ENCODE measurements around the gene UNC5C. TPM values are rescaled to one million over a fixed set of nuclear protein-coding genes. Genes with fewer than 3 reads are reported as not detected.

Gene UNC5C
- total RNA-seq, 1 experiment from 2014 or later, result not detected

DNA sequence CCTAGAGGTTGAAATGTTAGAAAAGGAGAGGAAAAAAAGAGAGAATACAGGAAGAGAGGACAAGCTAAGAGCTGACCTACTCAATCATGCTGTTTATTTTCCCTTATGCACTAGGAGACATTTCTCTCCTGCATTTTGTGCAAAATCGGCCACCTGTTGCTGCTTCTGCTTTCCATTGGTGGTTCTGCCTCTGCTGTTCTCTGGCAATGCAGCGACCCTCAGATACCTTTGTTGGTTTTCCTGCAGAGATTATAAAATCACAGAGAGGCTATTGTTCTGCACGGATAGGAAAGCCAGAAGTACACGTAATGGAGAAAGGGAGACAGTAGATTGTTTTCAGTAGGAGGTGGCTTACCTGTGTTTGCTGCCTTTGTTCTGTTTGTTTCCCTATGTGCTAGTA is 108.9 kb downstream of the UNC5C start:
- Mint-ChIP-seq H3K4me1 (ENCODE audit: insufficient read depth, unreplicated experiment) (no peaks in the 10 kb centered on the region), H3K4me3 (ENCODE audit: unreplicated experiment) (no peak overlapping the region), H3K27me3 (ENCODE audit: insufficient read depth, unreplicated experiment) (no peaks in the 10 kb centered on the region), H3K36me3 (ENCODE audit: insufficient read depth, unreplicated experiment) (no peaks in the 10 kb centered on the region), H3K27ac (ENCODE audit: low read depth, unreplicated experiment) (no peak overlapping the region), H3K9me3 (ENCODE audit: unreplicated experiment) (no peaks in the 10 kb centered on the region)
- intact Hi-C loops (cut with micrococcal nuclease), result no loop called here
- BruUV-seq (replicated peaks), result no TSS peak
- no peak for DNase-seq (ENCODE audit: unreplicated experiment)
- ChIA-PET CTCF (no interaction called here), POLR2A (no interaction called here)
- TF ChIP-seq, protein P1, sequence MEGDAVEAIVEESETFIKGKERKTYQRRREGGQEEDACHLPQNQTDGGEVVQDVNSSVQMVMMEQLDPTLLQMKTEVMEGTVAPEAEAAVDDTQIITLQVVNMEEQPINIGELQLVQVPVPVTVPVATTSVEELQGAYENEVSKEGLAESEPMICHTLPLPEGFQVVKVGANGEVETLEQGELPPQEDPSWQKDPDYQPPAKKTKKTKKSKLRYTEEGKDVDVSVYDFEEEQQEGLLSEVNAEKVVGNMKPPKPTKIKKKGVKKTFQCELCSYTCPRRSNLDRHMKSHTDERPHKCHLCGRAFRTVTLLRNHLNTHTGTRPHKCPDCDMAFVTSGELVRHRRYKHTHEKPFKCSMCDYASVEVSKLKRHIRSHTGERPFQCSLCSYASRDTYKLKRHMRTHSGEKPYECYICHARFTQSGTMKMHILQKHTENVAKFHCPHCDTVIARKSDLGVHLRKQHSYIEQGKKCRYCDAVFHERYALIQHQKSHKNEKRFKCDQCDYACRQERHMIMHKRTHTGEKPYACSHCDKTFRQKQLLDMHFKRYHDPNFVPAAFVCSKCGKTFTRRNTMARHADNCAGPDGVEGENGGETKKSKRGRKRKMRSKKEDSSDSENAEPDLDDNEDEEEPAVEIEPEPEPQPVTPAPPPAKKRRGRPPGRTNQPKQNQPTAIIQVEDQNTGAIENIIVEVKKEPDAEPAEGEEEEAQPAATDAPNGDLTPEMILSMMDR (IDR thresholded peaks at IDR 0.05; ENCODE audit: unreplicated experiment), result no peak

DNA sequence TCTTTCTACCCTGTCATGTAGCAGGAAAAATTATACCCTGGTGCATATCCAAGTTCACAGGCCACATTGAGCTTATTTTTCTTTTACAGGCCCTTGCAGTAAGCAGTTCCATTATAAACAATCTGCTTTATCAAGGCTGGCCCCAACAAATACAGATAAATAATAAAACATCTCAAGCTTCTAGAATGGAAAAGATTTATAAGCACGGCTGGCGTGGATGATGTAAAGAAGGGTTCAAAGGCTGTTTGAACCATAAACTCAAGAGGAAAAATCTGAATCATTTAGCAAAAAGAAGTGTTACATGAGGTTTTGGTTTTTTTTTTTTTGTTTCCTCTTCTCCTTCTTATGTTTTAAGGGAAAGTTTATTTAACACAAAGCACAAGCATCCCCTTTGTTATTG is 109.7 kb downstream of the UNC5C start:
- CTCF ChIA-PET, result interaction anchor here (0.6 to 1.5 kb wide), 2 partner anchors 8 to 198 kb away, joined by 3 read pairs; no protein-coding TSS in a partner anchor

DNA sequence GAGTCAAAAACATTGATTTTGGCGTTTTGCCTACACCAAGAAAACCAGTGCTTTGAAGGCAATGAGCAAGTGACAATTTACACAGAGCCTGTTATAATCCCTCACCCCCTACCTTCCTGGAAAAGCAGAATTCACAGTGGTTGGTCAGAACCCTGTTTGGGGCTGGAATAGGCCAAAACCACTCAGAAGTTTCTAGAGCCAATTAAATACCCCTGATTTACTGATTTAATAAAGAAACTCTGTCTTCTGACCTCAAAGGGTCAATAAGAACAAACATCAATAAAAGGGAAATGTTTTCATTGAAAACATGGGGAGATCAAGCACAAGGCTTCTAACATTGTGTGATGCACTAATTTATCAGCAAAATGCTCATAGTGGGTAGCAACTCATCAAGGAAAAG is 116.3 kb downstream of the UNC5C start:
- ChIA-PET CTCF (no interaction called here), POLR2A (no interaction called here)
- no peak for DNase-seq (ENCODE audit: unreplicated experiment)
- H3K4me3 Mint-ChIP-seq (ENCODE audit: unreplicated experiment), result no peak overlapping the region
- H3K9me3 Mint-ChIP-seq (ENCODE audit: unreplicated experiment), result no peaks in the 10 kb centered on the region
- no peaks in the 10 kb centered on the region for H3K27me3 Mint-ChIP-seq (ENCODE audit: insufficient read depth, unreplicated experiment)
- H3K4me1 Mint-ChIP-seq (ENCODE audit: insufficient read depth, unreplicated experiment), result no peaks in the 10 kb centered on the region
- no TSS peak for BruUV-seq (replicated peaks)
- TF ChIP-seq, protein P1 (IDR thresholded peaks at IDR 0.05; ENCODE audit: unreplicated experiment), result no peak
- no peak overlapping the region for H3K27ac Mint-ChIP-seq (ENCODE audit: low read depth, unreplicated experiment)
- H3K36me3 Mint-ChIP-seq (ENCODE audit: insufficient read depth, unreplicated experiment), result no peaks in the 10 kb centered on the region
- intact Hi-C loops (cut with micrococcal nuclease), result no loop called here

More for the DNA sequence above, 109.7 kb downstream of the UNC5C start:
- no peak for DNase-seq (ENCODE audit: unreplicated experiment)
- Mint-ChIP-seq H3K27me3 (ENCODE audit: insufficient read depth, unreplicated experiment) (no peaks in the 10 kb centered on the region), H3K27ac (ENCODE audit: low read depth, unreplicated experiment) (no peak overlapping the region), H3K4me1 (ENCODE audit: insufficient read depth, unreplicated experiment) (no peaks in the 10 kb centered on the region), H3K36me3 (ENCODE audit: insufficient read depth, unreplicated experiment) (no peaks in the 10 kb centered on the region), H3K9me3 (ENCODE audit: unreplicated experiment) (no peaks in the 10 kb centered on the region), H3K4me3 (ENCODE audit: unreplicated experiment) (no peak overlapping the region)
- POLR2A ChIA-PET, result no interaction called here
- TF ChIP-seq, protein P1 (IDR thresholded peaks at IDR 0.05; ENCODE audit: unreplicated experiment), result no peak
- intact Hi-C loops (cut with micrococcal nuclease), result no loop called here
- no TSS peak for BruUV-seq (replicated peaks)

DNA sequence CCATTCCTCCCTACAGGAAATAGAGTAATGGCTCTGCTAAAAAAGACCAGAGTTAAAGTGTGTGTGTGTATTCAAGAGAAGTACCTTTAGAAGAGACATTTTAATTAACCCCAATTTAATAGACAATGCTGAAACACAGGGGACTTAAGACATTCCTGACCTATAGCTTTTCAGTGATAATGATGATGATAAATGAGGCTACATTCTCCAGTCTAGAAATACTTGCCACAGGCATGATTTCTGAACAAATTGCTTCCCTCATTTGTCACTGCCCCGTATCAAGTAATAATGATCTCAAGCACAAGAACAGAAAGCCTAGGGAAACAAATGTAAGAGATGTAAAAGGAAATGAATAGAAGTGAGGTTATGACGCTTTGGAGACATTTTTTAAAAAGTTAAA is 117.1 kb downstream of the UNC5C start:
- intact Hi-C loops (cut with micrococcal nuclease), result no loop called here
- H3K4me1 Mint-ChIP-seq (ENCODE audit: insufficient read depth, unreplicated experiment), result no peaks in the 10 kb centered on the region
- no peak overlapping the region for H3K27ac Mint-ChIP-seq (ENCODE audit: low read depth, unreplicated experiment)
- H3K27me3 Mint-ChIP-seq (ENCODE audit: insufficient read depth, unreplicated experiment), result no peaks in the 10 kb centered on the region
- POLR2A ChIA-PET, result interaction anchor here (0.6 kb wide), 1 partner anchor 97 kb away, joined by 3 read pairs; no protein-coding TSS in a partner anchor
- BruUV-seq (replicated peaks), result no TSS peak
- TF ChIP-seq, protein P1 (IDR thresholded peaks at IDR 0.05; ENCODE audit: unreplicated experiment), result no peak
- CTCF ChIA-PET, result no interaction called here
- no peaks in the 10 kb centered on the region for H3K9me3 Mint-ChIP-seq (ENCODE audit: unreplicated experiment)
- H3K4me3 Mint-ChIP-seq (ENCODE audit: unreplicated experiment), result no peak overlapping the region
- no peaks in the 10 kb centered on the region for H3K36me3 Mint-ChIP-seq (ENCODE audit: insufficient read depth, unreplicated experiment)
- no peak for DNase-seq (ENCODE audit: unreplicated experiment)
